HG03571 (cell line): ENCODE results near the gene HTR3C.

Experiments
- ATAC-seq: cut with Tn5 transposase; IDR thresholded peaks from one replicate; pipeline ENCODE4 v1.9.1; 2021; ENCODE audit not compliant: unreplicated experiment

Gene HTR3C

DNA sequence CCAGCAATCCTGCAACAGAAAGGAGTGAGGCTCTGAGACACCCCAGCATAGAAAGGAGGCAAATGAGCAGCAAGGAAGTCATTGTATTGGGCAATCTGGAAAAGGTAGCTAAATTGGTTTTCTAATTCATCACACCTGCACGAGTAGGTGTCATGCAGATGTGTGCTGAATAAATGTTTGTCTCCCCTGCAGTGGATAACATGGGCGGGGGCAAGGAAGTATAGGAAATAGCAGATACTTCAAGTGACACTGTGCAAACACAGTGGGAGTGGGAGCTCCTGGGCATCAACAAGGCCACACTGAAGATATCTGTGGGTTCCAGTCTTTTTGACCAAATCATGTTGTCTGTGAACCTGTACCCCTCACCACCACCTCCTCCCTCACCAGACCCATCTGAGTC lies 29.6 kb downstream of the HTR3C start:
- ATAC-seq = no peak

DNA sequence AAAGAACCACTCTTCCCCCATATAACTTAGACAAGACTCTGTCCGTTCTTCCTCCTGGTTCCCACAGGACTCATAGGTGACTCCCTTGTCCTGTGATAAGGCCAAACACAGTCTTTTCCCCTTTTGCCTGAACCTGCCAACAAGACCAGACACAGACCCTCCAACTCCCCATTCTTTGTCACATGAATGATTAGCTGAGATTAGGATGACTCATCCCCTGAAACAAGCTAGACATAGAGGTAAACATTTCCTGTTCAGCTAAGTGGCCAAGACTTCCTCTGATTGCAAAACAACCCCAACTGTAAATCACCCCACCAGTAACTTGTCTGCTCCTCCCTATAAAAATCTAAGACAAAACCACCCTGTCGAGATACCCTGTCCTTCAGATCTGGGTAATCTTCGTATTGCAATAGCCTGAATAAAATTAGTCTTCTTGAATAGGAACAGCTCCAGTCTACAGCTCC lies 32.6 kb downstream of the HTR3C start:
- ATAC-seq = no peak

GRCh38 chr3:184092199-184092598 lies 39.4 kb downstream of the HTR3C start:
- ATAC-seq = no peak

DNA sequence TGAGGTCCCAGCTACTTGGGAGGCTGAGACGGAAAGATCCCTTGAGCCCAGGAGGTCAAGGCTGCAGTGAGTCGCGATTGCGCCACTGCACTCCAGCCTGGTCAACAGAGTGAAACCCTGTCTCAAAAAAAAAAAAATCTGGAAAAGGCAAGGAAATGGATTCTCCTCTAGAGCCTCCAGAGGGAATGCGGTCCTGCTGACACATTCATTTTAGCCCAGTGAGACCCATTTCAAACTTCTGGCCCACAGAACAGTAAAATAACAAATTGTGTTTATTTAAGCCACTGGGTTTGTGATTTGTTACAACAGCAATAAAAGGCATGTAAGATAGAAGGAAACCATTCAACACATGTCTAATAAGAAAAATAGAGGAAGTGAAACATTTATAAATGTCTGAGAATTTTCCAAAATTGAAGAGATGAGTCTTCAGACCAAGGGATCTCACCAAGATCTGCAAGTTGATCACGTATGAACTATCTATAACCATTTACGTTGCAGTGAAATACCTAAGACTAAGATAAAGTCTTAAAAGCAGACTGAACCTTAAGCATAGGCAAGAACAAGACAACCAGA lies 44.0 kb downstream of the HTR3C start, which contains the start of gene HTR3E:
HTR3E (plus strand) TSS at position 254 of the 573 bp plus-strand sequence. CDS start 466 bp downstream, outside the sequence.
- no peak for ATAC-seq

GRCh38 chr3:184097556-184097955 lies 44.7 kb downstream of the HTR3C start:
- ATAC-seq = no peak

- ATAC-seq = no peak
These were observed 47.2 kb downstream of the HTR3C start for GRCh38 chr3:184099806-184100686.
